Neural progenitor cell (in vitro differentiated cells): ENCODE results near the gene C3AR1.
A peak's percentile ranks its signal among the peaks of the same experiment; 100 is the strongest.

Source experiments
- EZH2 ChIP-seq: fragments of 200-600 bp; sonication (generic); IDR thresholded peaks from 2 replicates; pipeline ENCODE4 v1.6.1; 2017; ENCODE audit warnings: antibody characterized with exemption, mild to moderate bottlenecking, moderate library complexity
- TF ChIP-seq, protein P1 (sequence below): fragments of 200-600 bp; sonication (generic); IDR thresholded peaks from 2 replicates; pipeline ENCODE4 v1.5.1; 2017; ENCODE audit warnings: antibody characterized with exemption, mild to moderate bottlenecking

- TF ChIP-seq, protein P1, sequence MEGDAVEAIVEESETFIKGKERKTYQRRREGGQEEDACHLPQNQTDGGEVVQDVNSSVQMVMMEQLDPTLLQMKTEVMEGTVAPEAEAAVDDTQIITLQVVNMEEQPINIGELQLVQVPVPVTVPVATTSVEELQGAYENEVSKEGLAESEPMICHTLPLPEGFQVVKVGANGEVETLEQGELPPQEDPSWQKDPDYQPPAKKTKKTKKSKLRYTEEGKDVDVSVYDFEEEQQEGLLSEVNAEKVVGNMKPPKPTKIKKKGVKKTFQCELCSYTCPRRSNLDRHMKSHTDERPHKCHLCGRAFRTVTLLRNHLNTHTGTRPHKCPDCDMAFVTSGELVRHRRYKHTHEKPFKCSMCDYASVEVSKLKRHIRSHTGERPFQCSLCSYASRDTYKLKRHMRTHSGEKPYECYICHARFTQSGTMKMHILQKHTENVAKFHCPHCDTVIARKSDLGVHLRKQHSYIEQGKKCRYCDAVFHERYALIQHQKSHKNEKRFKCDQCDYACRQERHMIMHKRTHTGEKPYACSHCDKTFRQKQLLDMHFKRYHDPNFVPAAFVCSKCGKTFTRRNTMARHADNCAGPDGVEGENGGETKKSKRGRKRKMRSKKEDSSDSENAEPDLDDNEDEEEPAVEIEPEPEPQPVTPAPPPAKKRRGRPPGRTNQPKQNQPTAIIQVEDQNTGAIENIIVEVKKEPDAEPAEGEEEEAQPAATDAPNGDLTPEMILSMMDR: peak; percentile 38
- peak; percentile 36 for TF ChIP-seq EZH2
Observed at GRCh38 chr12:8032242-8033152, 33.7 kb downstream of the C3AR1 start, which contains the start of gene FOXJ2.
